K562 (cell line): ENCODE measurements around the gene CBL. TPM values are rescaled to one million over a fixed set of nuclear protein-coding genes. Genes with fewer than 3 reads are reported as not detected.

Experiments used
- CBFA2T3 ChIP-seq: fragments of 450-650 bp; IDR thresholded peaks from 2 replicates; pipeline ENCODE4 v1.6.1; 2017
- CEBPB ChIP-seq: fragments of 450-650 bp; IDR thresholded peaks from 2 replicates; pipeline ENCODE4 v1.6.1; 2016; ENCODE audit warnings: missing genetic modification characterization, missing compliant biosample characterization
- DIDO1 ChIP-seq: fragments of 450-650 bp; IDR thresholded peaks from 2 replicates; pipeline ENCODE4 v1.6.1; 2016; ENCODE audit warnings: low read depth, missing biosample characterization, missing genetic modification characterization
- KAT7 ChIP-seq: sonication (generic); formaldehyde crosslinking; IDR thresholded peaks from 2 replicates; pipeline ENCODE4 v1.8.0; 2022; ENCODE audit warnings: missing genetic modification reagents, mild to moderate bottlenecking, borderline replicate concordance
- MED1 ChIP-seq: sonication (generic); formaldehyde crosslinking; IDR thresholded peaks from 2 replicates; pipeline ENCODE4 v1.8.1; 2023; ENCODE audit warnings: missing genetic modification reagents, borderline replicate concordance
- MYC ChIP-seq, 2 experiments: fragments of 250-450 bp in 1 of 2; sonication (Bioruptor Pico) in 1 of 2; IDR thresholded peaks; 2 replicates each; pipeline versions ENCODE4 v1.5.1 to v1.6.1; 2012 to 2021; ENCODE audit warnings: low read depth in 2 of 2, borderline replicate concordance in 1 of 2, improper control_type of control experiment in 1 of 2, low read length in 1 of 2, mild to moderate bottlenecking in 1 of 2, moderate library complexity in 1 of 2
- polyA plus RNA-seq, 8 experiments: library from polyadenylated mRNA; depleted of rRNA in 4 of 8; stranded (reverse) in 5 of 8; unstranded in 3 of 8; fragments of >200 nt; fragmentation: Nextera tagmentation in 2 of 8; fragmentation: Illumina TruSeq in 1 of 8; extraction: Ambion mirVana in 2 of 8; extraction: Trizol in 1 of 8; gene quantifications; 2 replicates each; pipeline versions ENCODE4 v1.2.1 to v1.2.3, GENCODE V29; 2011 to 2014; ENCODE audit warnings: inconsistent platforms in 1 of 8, missing spikeins in 1 of 8
- total RNA-seq, 7 experiments: library from RNA; depleted of rRNA in 6 of 7; stranded (reverse); fragments of >200 nt in 6 of 7; fragmentation: Illumina TruSeq in 2 of 7; extraction: Trizol in 2 of 7; gene quantifications; 2 replicates each; pipeline versions ENCODE4 v1.2.1 to v1.2.3, GENCODE V29; 2011 to 2021; ENCODE audit warnings: low replicate concordance in 1 of 7
- TF ChIP-seq, protein P1 (sequence below): fragments of 450-650 bp; IDR thresholded peaks from 2 replicates; pipeline ENCODE4 v1.6.1; 2017; ENCODE audit warnings: antibody characterized with exemption, mild to moderate bottlenecking
- TF ChIP-seq, protein P2 (sequence below), 2 experiments: IDR thresholded peaks; 2 replicates each; pipeline ENCODE4 v1.6.1; 2012; ENCODE audit warnings: improper control_type of control experiment in 2 of 2, low read depth in 2 of 2, low read length in 2 of 2, borderline replicate concordance in 1 of 2
- TF ChIP-seq, protein P3 (sequence below): fragments of 250-450 bp; sonication (Bioruptor Pico); IDR thresholded peaks from 2 replicates; pipeline ENCODE4 v1.8.0; 2021; ENCODE audit warnings: moderate library complexity, mild to moderate bottlenecking, inconsistent platforms

Gene CBL
- total and polyA plus RNA-seq, 9 of the 15 experiments (the other 6 are each of a cell fraction or from before 2014, with no cell fraction given): 3.2 to 24.9 (median 9.9) TPM

DNA sequence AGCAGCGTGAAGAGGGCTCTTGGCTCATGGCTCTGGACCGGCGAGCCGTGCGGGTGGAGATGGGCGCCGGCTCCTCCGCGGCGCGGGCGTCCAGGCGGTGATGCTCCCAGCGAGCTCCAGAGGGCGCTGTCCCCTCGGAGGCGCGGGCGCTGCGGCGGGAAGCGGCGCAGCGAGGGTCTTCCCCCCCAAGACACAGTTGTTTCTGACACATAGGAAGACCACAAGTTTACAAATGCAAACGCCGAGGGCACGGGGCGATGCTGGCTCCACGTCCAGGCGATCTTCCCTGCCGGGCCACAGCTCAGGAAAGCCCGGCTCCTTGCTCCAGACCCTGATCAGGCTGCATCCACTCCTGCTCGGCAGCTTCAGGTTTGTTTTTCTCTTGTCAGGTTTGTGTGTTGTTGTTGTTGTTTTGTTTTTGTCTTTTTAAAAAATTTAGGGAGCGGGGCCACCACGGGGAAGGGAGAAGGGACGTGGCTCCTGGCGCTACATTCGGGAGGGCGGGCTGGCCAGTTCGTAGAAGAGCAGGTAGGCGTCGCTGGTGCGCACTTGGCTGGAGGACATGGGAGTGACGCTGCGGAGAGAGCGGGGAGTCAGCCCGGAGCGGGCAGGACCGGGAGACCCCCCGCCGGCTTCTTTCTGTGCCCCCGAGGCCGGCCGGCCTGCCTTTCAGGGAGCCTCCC, 150.4 kb downstream of the CBL start (continued):
- TF ChIP-seq, protein P1, sequence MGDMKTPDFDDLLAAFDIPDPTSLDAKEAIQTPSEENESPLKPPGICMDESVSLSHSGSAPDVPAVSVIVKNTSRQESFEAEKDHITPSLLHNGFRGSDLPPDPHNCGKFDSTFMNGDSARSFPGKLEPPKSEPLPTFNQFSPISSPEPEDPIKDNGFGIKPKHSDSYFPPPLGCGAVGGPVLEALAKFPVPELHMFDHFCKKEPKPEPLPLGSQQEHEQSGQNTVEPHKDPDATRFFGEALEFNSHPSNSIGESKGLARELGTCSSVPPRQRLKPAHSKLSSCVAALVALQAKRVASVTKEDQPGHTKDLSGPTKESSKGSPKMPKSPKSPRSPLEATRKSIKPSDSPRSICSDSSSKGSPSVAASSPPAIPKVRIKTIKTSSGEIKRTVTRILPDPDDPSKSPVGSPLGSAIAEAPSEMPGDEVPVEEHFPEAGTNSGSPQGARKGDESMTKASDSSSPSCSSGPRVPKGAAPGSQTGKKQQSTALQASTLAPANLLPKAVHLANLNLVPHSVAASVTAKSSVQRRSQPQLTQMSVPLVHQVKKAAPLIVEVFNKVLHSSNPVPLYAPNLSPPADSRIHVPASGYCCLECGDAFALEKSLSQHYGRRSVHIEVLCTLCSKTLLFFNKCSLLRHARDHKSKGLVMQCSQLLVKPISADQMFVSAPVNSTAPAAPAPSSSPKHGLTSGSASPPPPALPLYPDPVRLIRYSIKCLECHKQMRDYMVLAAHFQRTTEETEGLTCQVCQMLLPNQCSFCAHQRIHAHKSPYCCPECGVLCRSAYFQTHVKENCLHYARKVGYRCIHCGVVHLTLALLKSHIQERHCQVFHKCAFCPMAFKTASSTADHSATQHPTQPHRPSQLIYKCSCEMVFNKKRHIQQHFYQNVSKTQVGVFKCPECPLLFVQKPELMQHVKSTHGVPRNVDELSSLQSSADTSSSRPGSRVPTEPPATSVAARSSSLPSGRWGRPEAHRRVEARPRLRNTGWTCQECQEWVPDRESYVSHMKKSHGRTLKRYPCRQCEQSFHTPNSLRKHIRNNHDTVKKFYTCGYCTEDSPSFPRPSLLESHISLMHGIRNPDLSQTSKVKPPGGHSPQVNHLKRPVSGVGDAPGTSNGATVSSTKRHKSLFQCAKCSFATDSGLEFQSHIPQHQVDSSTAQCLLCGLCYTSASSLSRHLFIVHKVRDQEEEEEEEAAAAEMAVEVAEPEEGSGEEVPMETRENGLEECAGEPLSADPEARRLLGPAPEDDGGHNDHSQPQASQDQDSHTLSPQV: 0 out of 2 replicates have a peak, but pooled peaks have one; percentile 29
- TF ChIP-seq MED1 (no peak), CEBPB (tag) (no peak), MYC (IDR thresholded peaks at IDR 0.05; ENCODE audit: low read depth, low read length) (0 out of 2 replicates have a peak, but pooled peaks have one; percentile 14), MYC (CRISPR knock-in tag; IDR thresholded peaks at IDR 0.05; ENCODE audit: borderline replicate concordance, low read depth) (no peak), DIDO1 (tag) (no peak), KAT7 (CRISPR knock-in tag) (no peak), CBFA2T3 (no peak)
- TF ChIP-seq, protein P2, sequence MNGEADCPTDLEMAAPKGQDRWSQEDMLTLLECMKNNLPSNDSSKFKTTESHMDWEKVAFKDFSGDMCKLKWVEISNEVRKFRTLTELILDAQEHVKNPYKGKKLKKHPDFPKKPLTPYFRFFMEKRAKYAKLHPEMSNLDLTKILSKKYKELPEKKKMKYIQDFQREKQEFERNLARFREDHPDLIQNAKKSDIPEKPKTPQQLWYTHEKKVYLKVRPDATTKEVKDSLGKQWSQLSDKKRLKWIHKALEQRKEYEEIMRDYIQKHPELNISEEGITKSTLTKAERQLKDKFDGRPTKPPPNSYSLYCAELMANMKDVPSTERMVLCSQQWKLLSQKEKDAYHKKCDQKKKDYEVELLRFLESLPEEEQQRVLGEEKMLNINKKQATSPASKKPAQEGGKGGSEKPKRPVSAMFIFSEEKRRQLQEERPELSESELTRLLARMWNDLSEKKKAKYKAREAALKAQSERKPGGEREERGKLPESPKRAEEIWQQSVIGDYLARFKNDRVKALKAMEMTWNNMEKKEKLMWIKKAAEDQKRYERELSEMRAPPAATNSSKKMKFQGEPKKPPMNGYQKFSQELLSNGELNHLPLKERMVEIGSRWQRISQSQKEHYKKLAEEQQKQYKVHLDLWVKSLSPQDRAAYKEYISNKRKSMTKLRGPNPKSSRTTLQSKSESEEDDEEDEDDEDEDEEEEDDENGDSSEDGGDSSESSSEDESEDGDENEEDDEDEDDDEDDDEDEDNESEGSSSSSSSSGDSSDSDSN (IDR thresholded peaks at IDR 0.05; ENCODE audit: borderline replicate concordance in 1 of 2, low read depth in 2 of 2, low read length in 2 of 2): no peak
- TF ChIP-seq, protein P3, sequence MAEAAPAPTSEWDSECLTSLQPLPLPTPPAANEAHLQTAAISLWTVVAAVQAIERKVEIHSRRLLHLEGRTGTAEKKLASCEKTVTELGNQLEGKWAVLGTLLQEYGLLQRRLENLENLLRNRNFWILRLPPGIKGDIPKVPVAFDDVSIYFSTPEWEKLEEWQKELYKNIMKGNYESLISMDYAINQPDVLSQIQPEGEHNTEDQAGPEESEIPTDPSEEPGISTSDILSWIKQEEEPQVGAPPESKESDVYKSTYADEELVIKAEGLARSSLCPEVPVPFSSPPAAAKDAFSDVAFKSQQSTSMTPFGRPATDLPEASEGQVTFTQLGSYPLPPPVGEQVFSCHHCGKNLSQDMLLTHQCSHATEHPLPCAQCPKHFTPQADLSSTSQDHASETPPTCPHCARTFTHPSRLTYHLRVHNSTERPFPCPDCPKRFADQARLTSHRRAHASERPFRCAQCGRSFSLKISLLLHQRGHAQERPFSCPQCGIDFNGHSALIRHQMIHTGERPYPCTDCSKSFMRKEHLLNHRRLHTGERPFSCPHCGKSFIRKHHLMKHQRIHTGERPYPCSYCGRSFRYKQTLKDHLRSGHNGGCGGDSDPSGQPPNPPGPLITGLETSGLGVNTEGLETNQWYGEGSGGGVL (CRISPR knock-in tag): no peak
